RWPE1 (cell line): ENCODE results near the gene SLC9A1.

ENCODE experiments used
- CTCF ChIA-PET: fragments of 350-600 bp; sonication (Branson Sonifier 250); formaldehyde crosslinking; extraction: SDS; loops from one replicate; lab custom pipeline; 2021; lab: Yijun Ruan, JAX
- POLR2A ChIA-PET: fragments of 400-600 bp; formaldehyde crosslinking; extraction: SDS; loops from one replicate; lab custom pipeline; 2020; ENCODE audit warnings: antibody characterized with exemption; ENCODE audit not compliant: low non-redundant PET; lab: Yijun Ruan, JAX
- DNase-seq: peaks from one replicate; pipeline ENCODE4 v3.0.0; 2012; ENCODE audit warnings: low spot score
- H3K27ac ChIP-seq: fragments of 450-650 bp; 2 replicates; pipeline ENCODE4 v1.5.1; 2017
- TF ChIP-seq, protein P1 (sequence below): fragments of 450-650 bp; conservative IDR thresholded peaks from 2 replicates; pipeline ENCODE4 v1.5.1; 2017; ENCODE audit warnings: low read depth, mild to moderate bottlenecking

SLC9A1 gene

GRCh38 chr1:27138368-27138767 lies 16.6 kb downstream of the SLC9A1 start:
- no peak for DNase-seq
- POLR2A ChIA-PET: no interaction called here
- CTCF ChIA-PET: interaction anchor here (0.6 to 1.5 kb wide), 2 partner anchors 26 to 158 kb away, joined by 3 to 4 read pairs; no protein-coding TSS in a partner anchor
- peak overlapping the region; percentile 50 for H3K27ac ChIP-seq
- TF ChIP-seq, protein P1, sequence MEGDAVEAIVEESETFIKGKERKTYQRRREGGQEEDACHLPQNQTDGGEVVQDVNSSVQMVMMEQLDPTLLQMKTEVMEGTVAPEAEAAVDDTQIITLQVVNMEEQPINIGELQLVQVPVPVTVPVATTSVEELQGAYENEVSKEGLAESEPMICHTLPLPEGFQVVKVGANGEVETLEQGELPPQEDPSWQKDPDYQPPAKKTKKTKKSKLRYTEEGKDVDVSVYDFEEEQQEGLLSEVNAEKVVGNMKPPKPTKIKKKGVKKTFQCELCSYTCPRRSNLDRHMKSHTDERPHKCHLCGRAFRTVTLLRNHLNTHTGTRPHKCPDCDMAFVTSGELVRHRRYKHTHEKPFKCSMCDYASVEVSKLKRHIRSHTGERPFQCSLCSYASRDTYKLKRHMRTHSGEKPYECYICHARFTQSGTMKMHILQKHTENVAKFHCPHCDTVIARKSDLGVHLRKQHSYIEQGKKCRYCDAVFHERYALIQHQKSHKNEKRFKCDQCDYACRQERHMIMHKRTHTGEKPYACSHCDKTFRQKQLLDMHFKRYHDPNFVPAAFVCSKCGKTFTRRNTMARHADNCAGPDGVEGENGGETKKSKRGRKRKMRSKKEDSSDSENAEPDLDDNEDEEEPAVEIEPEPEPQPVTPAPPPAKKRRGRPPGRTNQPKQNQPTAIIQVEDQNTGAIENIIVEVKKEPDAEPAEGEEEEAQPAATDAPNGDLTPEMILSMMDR: no peak

DNA sequence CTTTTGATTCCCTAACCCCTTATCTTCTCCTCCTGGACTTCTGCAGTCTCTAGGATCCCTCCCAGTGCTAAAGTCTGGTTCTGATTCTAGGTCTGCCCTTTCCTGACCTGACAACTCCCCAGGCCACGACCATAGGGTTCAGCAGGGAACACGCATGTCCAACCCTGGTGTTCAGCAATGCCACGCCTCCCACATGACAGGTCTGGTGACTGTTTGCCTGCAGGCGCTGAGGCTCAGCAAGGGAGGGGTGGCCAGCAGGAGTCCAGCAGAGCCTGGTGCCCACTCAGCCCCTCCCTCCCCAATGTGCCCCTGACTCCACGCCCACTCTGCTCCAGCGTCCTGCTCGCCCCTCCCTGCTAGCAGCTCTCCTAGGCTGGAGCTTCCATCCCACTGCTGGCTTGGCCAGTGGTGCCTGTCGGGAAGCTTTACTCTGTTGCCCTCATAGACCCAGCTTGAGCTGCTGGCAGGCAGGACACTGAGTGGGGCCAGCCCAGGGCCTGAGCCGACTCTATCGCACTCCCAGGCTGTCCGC lies 17.3 kb downstream of the SLC9A1 start:
- peak overlapping the region; percentile 50 for H3K27ac ChIP-seq
- DNase-seq: peak; percentile 39
- TF ChIP-seq, protein P1: no peak
- ChIA-PET CTCF (interaction anchor here (0.6 to 1.5 kb wide), 2 partner anchors 25 to 159 kb away, joined by 3 to 4 read pairs; no protein-coding TSS in a partner anchor), POLR2A (no interaction called here)

DNA sequence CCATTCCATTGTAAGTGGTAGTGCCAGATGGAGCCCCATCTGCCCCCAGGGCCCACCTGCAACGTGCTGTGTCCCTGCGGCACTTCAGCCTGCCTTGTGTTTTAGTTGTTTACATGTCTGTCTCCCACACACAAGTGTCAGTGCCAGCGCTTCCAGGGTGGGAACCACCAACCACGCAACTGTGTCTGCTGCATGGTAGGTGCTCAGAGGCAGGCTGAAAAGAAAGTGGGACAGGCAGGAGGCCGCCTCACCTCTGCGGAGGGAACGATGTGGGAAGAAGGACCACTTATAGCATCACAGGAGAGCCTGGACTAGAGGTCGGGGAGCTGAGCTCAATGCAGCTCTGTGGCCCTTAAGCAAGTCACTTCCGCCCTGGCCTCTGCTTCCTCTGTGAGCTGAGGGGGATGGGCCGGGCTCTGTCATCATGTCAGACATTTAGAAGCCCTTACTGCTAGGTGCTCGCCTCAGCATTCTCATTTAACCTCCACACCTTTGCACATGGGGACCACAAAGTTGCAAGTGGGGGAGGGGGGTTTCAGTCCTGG lies 17.9 kb downstream of the SLC9A1 start:
- no peak for DNase-seq
- TF ChIP-seq, protein P1: no peak
- ChIA-PET CTCF (interaction anchor here (1.5 kb wide), 1 partner anchor 25 kb away, joined by 3 read pairs; no protein-coding TSS in a partner anchor), POLR2A (no interaction called here)
- peak overlapping the region; percentile 50 for H3K27ac ChIP-seq

DNA sequence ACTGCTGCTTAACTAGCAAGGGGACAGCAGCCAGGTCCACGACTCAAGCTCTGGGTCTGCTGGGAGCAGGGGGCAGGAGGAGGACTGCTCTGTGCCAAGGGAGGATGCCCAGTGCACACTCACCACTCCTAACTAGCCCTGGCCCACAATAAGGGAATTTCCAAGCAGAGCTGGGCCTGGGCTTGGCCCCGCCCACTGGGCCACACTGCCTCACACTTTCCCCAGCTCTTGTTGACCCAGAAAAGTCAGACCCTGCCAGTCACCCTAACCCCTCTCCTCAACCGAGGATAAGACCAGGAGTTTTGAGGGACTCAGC lies 18.7 kb downstream of the SLC9A1 start:
- DNase-seq: no peak
- TF ChIP-seq, protein P1: no peak
- CTCF ChIA-PET: interaction anchor here (0.6 to 1.7 kb wide), 3 partner anchors 161 to 531 kb away, joined by 3 to 6 read pairs (median 3); no protein-coding TSS in a partner anchor
- H3K27ac ChIP-seq: peak overlapping the region; percentile 50
- POLR2A ChIA-PET: no interaction called here

DNA sequence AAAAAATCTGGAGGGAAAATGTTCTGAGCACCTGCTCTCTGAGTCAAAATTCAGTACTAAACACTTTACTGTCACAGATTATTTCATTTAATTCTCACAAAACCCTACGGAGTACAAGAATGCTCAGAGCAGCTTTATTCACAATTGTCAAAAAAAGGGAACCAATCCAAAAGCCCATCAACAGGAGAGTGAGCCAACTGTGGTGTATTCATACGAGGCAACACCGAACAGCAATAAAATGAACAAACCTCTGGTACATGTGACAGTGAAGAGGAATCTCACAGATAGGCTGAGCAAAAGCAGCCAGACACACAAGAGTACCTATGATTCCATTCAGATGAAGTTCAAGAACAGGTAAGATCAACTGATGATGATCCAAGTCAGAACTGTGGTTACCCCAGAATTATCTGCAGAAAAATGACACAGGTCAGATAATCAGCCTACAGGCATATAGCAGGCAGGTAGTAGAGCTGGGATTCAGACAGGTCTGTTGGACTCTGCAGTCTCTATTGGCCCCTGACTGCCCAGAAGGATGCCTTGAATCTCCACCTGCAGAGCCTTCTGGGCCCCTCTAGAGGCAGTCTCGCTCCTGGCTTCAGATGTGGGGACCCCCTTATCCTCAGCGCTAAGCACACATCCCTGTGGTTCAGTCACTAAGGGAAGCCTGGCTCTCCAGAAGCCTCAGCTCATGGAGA lies 19.2 kb downstream of the SLC9A1 start:
- CTCF ChIA-PET: interaction anchor here (0.6 to 1.7 kb wide), 3 partner anchors 9 to 531 kb away, joined by 3 to 7 read pairs (median 6); no protein-coding TSS in a partner anchor
- peak overlapping the region; percentile 50 for H3K27ac ChIP-seq
- no peak for DNase-seq
- POLR2A ChIA-PET: no interaction called here
- TF ChIP-seq, protein P1: no peak

DNA sequence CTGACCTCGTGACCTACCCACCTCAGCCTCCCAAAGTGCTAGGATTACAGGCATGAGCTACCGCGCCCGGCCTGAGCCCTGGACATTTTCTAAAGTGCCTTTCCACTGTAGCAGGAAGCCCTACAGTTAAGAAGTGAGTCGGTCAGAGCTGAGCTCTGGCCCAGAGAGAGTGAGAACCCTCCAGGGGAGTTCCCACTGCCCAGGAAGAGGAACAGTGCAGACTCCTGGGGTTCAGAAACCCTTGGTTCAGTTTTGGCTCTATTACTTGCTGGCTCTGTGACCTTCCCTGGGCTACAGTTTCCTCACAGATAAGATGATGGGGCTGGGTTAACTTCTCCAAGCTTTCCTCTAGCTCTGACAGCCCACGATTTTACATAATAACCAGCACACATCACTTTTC lies 20.9 kb downstream of the SLC9A1 start:
- ChIA-PET CTCF (interaction anchor here (0.6 kb wide), 1 partner anchor 22 kb away, joined by 3 read pairs; no protein-coding TSS in a partner anchor), POLR2A (interaction anchor here (0.7 kb wide), 1 partner anchor 11 kb away, joined by 5 read pairs; no protein-coding TSS in a partner anchor)
- no peak for DNase-seq
- TF ChIP-seq, protein P1: no peak
- peak overlapping the region; percentile 18; the same call in 1 of the 2 replicates for H3K27ac ChIP-seq
